Measurements from ENCODE around the gene PLA2G6. TPM values are rescaled to one million over a fixed set of nuclear protein-coding genes. Genes with fewer than 3 reads are reported as not detected.
A peak's percentile ranks its signal among the peaks of the same experiment; 100 is the strongest.

Gene PLA2G6
- total and polyA plus RNA-seq, 9 of the 15 experiments (the other 6 are each of a cell fraction or from before 2014, with no cell fraction given): 0.11 to 12.2 (median 9.7) TPM

DNA sequence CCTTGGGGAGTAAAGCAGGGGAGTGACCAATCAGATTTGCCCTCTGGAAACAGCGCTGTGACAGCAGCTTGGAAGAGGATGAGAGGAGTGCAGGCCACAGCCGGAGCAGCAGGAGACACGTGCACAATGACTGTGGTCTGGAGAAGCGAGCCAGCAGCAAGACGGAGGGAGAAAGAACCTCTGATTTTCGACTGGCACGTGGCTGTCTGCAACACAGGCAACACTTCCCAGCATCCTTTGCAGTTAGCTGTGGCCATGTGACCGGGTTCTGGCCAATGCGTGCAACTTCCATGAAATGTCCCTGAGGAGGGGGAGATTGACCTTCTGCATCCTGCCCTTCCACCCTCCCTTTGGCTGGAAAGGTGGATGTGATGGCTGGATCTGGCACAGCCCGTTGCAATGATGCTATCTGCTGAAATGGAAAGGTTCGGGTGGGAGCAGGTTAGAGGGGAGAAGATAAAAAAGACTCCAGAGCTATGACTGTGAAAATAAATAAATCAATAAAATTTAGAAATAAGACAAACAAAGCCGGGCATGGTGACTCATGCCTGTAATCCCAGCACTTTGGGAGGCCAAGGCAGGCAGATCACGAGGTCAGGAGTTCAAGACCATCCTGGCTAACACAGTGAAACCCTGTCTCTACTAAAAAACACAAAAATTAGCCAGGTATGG lies 15.6 kb downstream of the PLA2G6 start:
- CTCF ChIA-PET (ENCODE audit: low intra/inter-chr PET ratio): no interaction called here

More for the DNA sequence above, 15.6 kb downstream of the PLA2G6 start:
- Histone ChIP-seq H4K20me1 (replicated peaks; ENCODE audit: control insufficient read depth, insufficient read depth, low read length) (no peaks in the 10 kb centered on the region), H3K4me2 (ENCODE audit: insufficient read depth, low read length) (no peak overlapping the region), H3K4me1 (replicated peaks in 1 of 2; ENCODE audit: control insufficient read depth in 2 of 2, insufficient read depth in 2 of 2, low read length in 2 of 2) (peaks cover 35 to 57% of the 10 kb centered on the region in 2 experiments), H3K9me1 (ENCODE audit: control insufficient read depth, insufficient read depth, low read length) (peaks cover 2% of the 10 kb centered on the region), H3K27me3 (ENCODE audit: control insufficient read depth in 2 of 2, insufficient read depth in 2 of 2, low read length in 2 of 2) (no peaks in the 10 kb centered on the region), H3K9ac (ENCODE audit: insufficient read depth in 1 of 2, low read depth in 2 of 2, low read length in 2 of 2) (no peak overlapping the region), H3K27ac (ENCODE audit: extremely low read depth, low read depth, low read length) (no peak overlapping the region), H3K79me2 (ENCODE audit: control insufficient read depth, insufficient read depth, low read length) (no peaks in the 10 kb centered on the region), H3K4me3 (no peak overlapping the region), H2AFZ (ENCODE audit: low read depth, low read length) (no peak overlapping the region), H3K9me3 (replicated peaks; ENCODE audit: control insufficient read depth, insufficient read depth, low read depth, low read length) (no peaks in the 10 kb centered on the region), H3K36me3 (ENCODE audit: control insufficient read depth, insufficient read depth, low read length) (no peaks in the 10 kb centered on the region; the same call in 2 of the 3 replicates)
- 0 out of 2 replicates have a peak, but pooled peaks have one; percentile 21 for TF ChIP-seq RBFOX2 (IDR thresholded peaks at IDR 0.05; ENCODE audit: low read depth, low read length)
- TF ChIP-seq, protein P1, sequence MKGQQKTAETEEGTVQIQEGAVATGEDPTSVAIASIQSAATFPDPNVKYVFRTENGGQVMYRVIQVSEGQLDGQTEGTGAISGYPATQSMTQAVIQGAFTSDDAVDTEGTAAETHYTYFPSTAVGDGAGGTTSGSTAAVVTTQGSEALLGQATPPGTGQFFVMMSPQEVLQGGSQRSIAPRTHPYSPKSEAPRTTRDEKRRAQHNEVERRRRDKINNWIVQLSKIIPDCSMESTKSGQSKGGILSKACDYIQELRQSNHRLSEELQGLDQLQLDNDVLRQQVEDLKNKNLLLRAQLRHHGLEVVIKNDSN (CRISPR knock-in tag; IDR thresholded peaks at IDR 0.05): peak; percentile 74
- TF ChIP-seq, protein P2, sequence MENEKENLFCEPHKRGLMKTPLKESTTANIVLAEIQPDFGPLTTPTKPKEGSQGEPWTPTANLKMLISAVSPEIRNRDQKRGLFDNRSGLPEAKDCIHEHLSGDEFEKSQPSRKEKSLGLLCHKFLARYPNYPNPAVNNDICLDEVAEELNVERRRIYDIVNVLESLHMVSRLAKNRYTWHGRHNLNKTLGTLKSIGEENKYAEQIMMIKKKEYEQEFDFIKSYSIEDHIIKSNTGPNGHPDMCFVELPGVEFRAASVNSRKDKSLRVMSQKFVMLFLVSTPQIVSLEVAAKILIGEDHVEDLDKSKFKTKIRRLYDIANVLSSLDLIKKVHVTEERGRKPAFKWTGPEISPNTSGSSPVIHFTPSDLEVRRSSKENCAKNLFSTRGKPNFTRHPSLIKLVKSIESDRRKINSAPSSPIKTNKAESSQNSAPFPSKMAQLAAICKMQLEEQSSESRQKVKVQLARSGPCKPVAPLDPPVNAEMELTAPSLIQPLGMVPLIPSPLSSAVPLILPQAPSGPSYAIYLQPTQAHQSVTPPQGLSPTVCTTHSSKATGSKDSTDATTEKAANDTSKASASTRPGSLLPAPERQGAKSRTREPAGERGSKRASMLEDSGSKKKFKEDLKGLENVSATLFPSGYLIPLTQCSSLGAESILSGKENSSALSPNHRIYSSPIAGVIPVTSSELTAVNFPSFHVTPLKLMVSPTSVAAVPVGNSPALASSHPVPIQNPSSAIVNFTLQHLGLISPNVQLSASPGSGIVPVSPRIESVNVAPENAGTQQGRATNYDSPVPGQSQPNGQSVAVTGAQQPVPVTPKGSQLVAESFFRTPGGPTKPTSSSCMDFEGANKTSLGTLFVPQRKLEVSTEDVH (IDR thresholded peaks at IDR 0.05; ENCODE audit: low read depth, partially characterized antibody): no peak
- TF ChIP-seq CXXC5 (CRISPR knock-in tag; IDR thresholded peaks at IDR 0.05): no peak
- TF ChIP-seq USF2 (CRISPR knock-in tag; IDR thresholded peaks at IDR 0.05): peak; percentile 75
- peak; percentile 54; the same call in 1 of the 2 replicates for TF ChIP-seq ZNF143 (CRISPR knock-in tag; IDR thresholded peaks at IDR 0.05)
- TF ChIP-seq, protein P3, sequence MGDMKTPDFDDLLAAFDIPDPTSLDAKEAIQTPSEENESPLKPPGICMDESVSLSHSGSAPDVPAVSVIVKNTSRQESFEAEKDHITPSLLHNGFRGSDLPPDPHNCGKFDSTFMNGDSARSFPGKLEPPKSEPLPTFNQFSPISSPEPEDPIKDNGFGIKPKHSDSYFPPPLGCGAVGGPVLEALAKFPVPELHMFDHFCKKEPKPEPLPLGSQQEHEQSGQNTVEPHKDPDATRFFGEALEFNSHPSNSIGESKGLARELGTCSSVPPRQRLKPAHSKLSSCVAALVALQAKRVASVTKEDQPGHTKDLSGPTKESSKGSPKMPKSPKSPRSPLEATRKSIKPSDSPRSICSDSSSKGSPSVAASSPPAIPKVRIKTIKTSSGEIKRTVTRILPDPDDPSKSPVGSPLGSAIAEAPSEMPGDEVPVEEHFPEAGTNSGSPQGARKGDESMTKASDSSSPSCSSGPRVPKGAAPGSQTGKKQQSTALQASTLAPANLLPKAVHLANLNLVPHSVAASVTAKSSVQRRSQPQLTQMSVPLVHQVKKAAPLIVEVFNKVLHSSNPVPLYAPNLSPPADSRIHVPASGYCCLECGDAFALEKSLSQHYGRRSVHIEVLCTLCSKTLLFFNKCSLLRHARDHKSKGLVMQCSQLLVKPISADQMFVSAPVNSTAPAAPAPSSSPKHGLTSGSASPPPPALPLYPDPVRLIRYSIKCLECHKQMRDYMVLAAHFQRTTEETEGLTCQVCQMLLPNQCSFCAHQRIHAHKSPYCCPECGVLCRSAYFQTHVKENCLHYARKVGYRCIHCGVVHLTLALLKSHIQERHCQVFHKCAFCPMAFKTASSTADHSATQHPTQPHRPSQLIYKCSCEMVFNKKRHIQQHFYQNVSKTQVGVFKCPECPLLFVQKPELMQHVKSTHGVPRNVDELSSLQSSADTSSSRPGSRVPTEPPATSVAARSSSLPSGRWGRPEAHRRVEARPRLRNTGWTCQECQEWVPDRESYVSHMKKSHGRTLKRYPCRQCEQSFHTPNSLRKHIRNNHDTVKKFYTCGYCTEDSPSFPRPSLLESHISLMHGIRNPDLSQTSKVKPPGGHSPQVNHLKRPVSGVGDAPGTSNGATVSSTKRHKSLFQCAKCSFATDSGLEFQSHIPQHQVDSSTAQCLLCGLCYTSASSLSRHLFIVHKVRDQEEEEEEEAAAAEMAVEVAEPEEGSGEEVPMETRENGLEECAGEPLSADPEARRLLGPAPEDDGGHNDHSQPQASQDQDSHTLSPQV (IDR thresholded peaks at IDR 0.05): peak; percentile 67
- intact Hi-C loops (cut with micrococcal nuclease): no loop called here
- DNase-seq (ENCODE audit: extremely low read depth in 1 of 4, low spot score in 3 of 4): no peak
- POLR2A ChIA-PET: interaction anchor here (1.0 to 2.3 kb wide), 2 partner anchors 11 to 14 kb away, joined by 4 to 16 read pairs; no protein-coding TSS in a partner anchor
- ATAC-seq: no peak
- no peak for FAIRE-seq
- in situ Hi-C loops (cut with MboI): no loop called here
- no TSS peak for BruUV-seq (replicated peaks)
- WGBS (ENCODE audit: insufficient coverage, low coverage, missing lambda C conversion rate): 78% methylated on average over 13 of the region's 13 CpGs

All from K562 (cell line).